ENCODE data around the gene PLEKHM3.

GRCh38 chr2:207933396-207934065 lies 91.8 kb downstream of the PLEKHM3 start:
- TF ChIP-seq CHD2 (IDR thresholded peaks at IDR 0.05; ENCODE audit: low read length, partially characterized antibody) (no peak), CTCF (IDR thresholded peaks at IDR 0.05) (no peak), PHF8 (IDR thresholded peaks at IDR 0.05; ENCODE audit: borderline replicate concordance, low read depth) (no peak), POLR2AphosphoS2 (conservative IDR thresholded peaks at IDR 0.05; ENCODE audit: low read length) (no peak), ESRRA (IDR thresholded peaks at IDR 0.05; ENCODE audit: borderline replicate concordance, low read length) (no peak), SREBF2 (IDR thresholded peaks at IDR 0.05) (no peak), POLR2A (IDR thresholded peaks at IDR 0.05; ENCODE audit: low read length) (no peak), KDM5A (IDR thresholded peaks at IDR 0.05) (no peak), MAX (IDR thresholded peaks at IDR 0.05) (no peak), MAZ (IDR thresholded peaks at IDR 0.05; ENCODE audit: borderline replicate concordance, low read depth, low read length) (no peak)

Measured in A549 (cell line).